Measurements from ENCODE around the gene TTLL8.

Gene TTLL8

DNA sequence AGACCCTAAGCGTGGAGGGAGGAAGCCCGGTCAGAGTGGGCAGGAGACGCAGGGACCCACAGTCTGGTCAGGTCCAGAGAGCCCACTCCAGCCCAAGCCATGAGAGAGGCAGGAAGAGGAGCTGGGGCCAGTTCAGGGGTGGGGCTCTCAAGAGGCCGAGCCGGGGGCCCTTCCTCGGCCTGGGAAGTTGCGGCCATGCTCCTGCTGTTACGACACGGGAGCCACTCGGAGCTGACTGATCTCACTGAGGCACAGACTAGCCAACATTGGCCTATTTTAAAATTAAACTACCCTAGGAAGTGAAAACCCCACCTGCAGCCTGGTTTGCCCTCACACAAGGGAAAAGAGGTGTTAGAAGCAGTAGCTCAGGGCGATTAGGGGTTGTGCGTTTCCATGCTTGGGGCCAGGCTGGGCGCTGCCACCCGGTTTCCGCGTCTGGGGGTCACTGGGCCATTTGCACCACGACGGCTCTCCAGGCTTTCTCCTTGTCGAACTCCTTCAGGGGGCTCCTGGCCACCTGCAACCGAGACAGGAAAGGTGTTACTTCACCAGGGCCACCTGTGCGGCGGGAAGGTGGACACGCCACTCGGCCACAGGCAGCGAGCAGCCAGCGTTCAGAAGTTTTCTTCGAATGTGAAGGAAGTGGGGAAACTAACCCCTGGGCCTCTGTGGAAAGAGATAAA is 3.2 kb upstream of the TTLL8 start:
- no peak for DNase-seq (ENCODE audit: low spot score)

- no peak for DNase-seq (ENCODE audit: low spot score)
Observed at GRCh38 chr22:50060441-50061140, 2.5 kb upstream of the TTLL8 start.

GRCh38 chr22:50059881-50060262 is 1.8 kb upstream of the TTLL8 start:
- DNase-seq (ENCODE audit: low spot score): no peak

GRCh38 chr22:50058906-50059880 is 1.1 kb upstream of the TTLL8 start:
- no peak for DNase-seq (ENCODE audit: low spot score)

DNA sequence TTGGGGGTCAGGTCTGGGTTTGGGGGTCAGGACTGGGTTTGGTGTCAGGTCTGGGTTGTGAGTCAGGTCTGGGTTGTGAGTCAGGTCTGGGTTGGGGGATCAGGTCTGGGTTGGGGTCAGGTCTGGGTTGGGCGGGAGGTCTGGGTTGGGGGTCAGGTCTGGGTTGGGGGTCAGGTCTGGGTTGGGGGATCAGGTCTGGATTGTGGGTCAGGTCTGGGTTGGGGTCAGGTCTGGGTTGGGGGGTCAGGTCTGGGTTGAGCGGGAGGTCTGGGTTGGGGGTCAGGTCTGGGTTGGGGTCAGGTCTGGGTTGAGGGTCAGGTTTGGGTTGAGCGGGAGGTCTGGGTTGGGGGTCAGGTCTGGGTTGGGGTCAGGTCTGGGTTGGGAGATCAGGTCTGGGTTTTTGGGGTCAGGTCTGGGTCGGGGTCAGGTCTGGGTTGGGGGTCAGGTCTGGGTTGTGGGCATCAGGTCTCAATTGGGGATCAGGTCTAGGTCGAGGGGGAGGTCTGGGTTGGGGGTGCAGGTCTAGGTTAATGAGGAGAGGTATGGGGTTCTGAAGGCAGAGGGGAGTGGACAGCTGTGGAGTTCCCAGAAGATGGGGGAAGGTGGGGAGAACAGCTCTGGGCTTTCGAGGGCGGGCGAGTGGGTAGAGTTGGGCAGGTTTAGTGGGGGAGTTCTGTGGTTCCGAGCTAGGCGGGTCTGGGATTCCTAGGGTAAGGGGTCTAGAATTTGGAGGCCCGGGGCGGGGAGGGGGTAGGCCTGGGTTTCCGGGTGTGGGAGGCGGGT is 629 bp downstream of the TTLL8 start:
- DNase-seq (ENCODE audit: low spot score): no peak

GRCh38 chr22:50056214-50056972 is 1.7 kb downstream of the TTLL8 start:
- DNase-seq (ENCODE audit: low spot score): no peak

DNA sequence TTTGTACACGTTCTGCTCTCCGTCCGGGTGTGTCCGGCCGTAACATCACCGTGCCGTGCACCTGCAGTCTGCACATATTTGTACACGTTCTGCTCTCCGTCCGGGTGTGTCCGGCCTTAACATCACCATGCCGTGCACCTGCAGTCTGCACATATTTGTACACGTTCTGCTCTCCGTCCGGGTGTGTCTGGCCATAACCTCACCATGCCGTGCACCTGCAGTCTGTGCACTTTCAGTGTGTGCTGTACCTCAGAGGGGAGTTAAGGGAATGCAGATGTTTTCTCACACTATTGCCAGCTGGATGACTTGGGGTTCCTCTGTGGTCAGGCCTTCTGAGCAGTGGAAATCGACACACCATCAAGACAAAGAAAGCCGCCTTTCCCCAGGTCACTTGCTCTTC is 4.2 kb downstream of the TTLL8 start:
- no peak for DNase-seq (ENCODE audit: low spot score)

- no peak for DNase-seq (ENCODE audit: low spot score)
Observed at GRCh38 chr22:50051930-50052329, 6.2 kb downstream of the TTLL8 start.

- DNase-seq (ENCODE audit: low spot score): no peak
Observed at GRCh38 chr22:50049299-50050195, 8.6 kb downstream of the TTLL8 start.

- no peak for DNase-seq (ENCODE audit: low spot score)
Observed at GRCh38 chr22:50048836-50049235, 9.3 kb downstream of the TTLL8 start.

DNA sequence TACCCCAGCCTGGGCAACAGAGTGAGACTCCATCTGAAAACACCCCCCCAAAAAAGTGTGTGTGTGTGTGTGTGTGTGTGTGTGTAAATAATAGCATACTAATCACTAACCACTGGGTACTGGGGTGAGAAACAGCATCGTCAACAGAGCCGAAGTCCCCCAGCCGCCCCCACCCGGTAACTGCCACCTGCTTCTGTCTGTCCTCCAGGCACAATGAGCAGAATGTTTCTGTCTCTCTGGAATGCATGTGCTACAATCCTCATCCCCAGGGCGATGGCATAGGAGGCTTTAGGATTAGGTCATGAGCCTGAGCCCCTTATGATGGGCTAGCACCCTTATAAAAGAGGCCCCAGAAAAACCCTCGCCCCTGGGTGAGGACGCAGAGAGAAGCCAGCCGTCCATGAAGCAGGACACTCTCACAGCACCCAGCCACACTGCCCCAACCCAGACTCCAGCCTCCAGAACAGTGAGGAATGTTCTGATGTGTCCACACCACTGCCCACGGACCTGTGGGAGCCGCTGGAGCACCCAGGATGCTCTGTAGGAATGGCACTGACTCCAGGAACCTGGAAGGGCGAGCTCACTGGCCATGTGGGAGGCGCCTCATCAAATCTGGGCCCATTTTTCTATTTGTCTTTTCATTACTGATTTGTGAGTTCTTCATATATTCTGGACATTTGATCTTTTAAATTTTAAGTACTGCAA is 9.9 kb downstream of the TTLL8 start:
- no peak for DNase-seq (ENCODE audit: low spot score)

DNA sequence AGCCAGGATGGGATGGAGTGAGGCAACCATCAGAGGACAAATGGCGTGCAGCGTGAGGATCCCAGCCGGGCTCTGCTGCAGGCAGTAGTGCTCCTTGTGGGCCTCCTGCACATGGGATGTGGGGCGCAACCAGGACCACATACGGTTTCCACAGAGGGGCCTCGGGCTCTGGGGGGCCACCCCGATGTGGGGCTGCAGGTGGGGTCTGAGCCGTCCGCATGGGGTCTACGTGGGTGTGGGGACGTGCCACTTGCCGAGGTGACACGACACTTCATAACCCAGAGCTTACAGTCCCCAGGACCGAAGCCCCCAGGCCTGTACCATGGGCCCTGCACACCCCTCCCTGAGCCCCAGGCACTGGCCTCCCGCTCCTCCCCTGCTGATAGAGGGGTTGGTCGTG is 10.8 kb downstream of the TTLL8 start:
- DNase-seq (ENCODE audit: low spot score): no peak

GRCh38 chr22:50046481-50047245 is 11.4 kb downstream of the TTLL8 start:
- DNase-seq (ENCODE audit: low spot score): no peak

- no peak for DNase-seq (ENCODE audit: low spot score)
Observed at GRCh38 chr22:50046019-50046415, 12.1 kb downstream of the TTLL8 start.

DNA sequence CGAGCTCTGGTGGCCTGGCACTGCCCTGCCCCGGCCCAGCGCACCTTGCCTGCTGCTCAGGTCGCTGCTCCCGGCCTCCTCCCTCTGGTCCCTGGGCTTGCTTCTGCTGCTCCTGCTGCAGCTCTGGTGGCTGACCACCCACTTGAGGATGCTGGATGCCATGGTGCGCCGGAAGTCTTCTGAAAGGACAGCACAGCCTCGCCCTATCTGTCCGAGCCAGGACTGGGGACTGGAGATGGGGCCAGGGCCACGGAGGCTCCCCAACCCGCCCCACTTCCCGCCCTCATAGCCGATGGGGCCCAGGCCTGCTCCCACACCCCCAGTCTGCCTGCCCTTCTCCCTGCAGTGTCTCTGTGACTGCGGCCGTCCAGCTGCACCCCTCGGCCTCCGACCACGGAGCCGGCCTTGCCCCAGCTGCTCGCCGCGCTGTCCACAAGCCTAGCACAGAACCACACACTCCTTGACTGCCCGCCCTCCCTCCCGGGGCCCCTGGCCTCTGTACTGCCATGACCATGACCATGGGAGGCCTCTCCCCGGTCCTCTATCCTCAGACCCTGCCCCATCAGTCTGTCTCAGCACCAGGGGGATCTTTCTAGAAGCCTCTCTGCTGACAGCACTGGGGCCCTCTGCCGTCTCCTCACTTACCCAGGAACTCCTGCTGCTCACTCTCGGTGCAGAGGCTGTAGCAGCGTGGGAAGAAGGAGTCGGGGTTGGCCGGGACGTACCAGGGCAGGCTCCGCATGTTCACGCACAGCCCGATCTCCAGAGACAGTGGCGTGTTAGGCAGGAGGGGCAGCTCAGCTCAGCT is 12.7 kb downstream of the TTLL8 start:
- no peak for DNase-seq (ENCODE audit: low spot score)

DNA sequence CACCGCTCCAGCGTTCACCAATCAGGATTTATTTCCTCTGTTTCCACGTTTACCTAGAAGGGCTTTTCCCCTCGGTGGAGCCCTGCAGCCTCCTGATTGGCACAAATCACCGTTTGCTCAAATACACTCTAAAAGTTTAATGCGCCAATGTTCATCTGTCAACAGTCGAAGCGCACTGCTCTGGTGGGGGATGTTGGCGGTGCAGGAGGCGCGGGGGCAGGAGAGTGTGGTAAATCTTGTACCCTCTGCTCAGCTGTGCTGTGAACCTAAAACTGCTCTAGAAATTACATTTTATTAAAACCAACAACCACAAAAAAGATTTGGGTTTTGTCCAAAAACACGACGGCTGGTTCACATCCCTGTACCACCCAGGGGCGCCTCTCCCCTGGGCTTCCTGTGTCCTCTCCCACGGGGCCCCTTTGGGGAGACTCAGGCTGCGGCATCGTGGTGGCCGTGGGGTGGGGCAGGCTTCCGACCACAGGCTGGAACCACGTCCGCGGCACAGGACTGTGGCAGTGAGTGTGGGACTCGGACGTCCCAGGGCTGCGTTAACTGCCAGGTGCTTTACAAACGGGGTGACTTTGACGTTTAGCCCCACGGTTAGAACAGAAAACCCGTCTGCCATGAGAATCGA is 13.5 kb downstream of the TTLL8 start:
- DNase-seq (ENCODE audit: low spot score): no peak

GRCh38 chr22:50041361-50042065 is 16.6 kb downstream of the TTLL8 start:
- DNase-seq (ENCODE audit: low spot score): no peak

Measured in kidney tubule cell (primary cell).